CD4-positive, alpha-beta T cell (primary cell): ENCODE measurements around the gene PPIA. TPM values are rescaled to one million over a fixed set of nuclear protein-coding genes. Genes with fewer than 3 reads are reported as not detected.

ENCODE experiments used
- ATAC-seq: fragments of 200-7000 bp; cut with Tn5 transposase; one replicate; pipeline ENCODE4 v1.10.0; 2022; ENCODE audit warnings: mild to moderate bottlenecking; ENCODE audit not compliant: poor library complexity
- CTCF ChIA-PET: fragments of 350-600 bp; sonication (Branson Sonifier 250); formaldehyde crosslinking; loops from one replicate; lab custom pipeline; 2021; ENCODE audit warnings: antibody characterized with exemption, inconsistent platforms; lab: Charles Lee
- POLR2A ChIA-PET: fragments of 350-600 bp; sonication (Branson Sonifier 250); formaldehyde crosslinking; loops from one replicate; lab custom pipeline; 2021; ENCODE audit warnings: antibody characterized with exemption, inconsistent platforms; lab: Charles Lee
- DNase-seq, 14 experiments: peaks; one replicate each; pipeline ENCODE4 v3.0.0-alpha.2; 2013 to 2020; ENCODE audit warnings: mixed read lengths in 2 of 14
- H3K27ac ChIP-seq, 2 donors: one replicate each; pipeline versions ENCODE4 v1.5.1 to v1.7.0; 2013; ENCODE audit warnings: low read length in 2 of 2, low read depth in 1 of 2, mild to moderate bottlenecking in 1 of 2
- H3K27me3 ChIP-seq, 2 experiments: 1 replicate in 1 of 2; 2 replicates in 1 of 2; pipeline versions ENCODE4 v1.6.1 to v1.7.0; 2013; ENCODE audit warnings: low read length in 2 of 2, control low read depth in 1 of 2, mild to moderate bottlenecking in 1 of 2, moderate library complexity in 1 of 2; ENCODE audit not compliant: insufficient read depth in 2 of 2, control insufficient read depth in 1 of 2
- H3K36me3 ChIP-seq: one replicate; pipeline ENCODE4 v1.6.1; 2013; ENCODE audit warnings: low read length, control low read depth; ENCODE audit not compliant: insufficient read depth
- H3K4me1 ChIP-seq: one replicate; pipeline ENCODE4 v1.6.1; 2013; ENCODE audit warnings: low read length, control low read depth; ENCODE audit not compliant: insufficient read depth
- H3K4me3 ChIP-seq: one replicate; pipeline ENCODE4 v1.5.1; 2013; ENCODE audit warnings: mild to moderate bottlenecking, low read length, moderate library complexity
- H3K9me3 ChIP-seq, 2 experiments: 1 replicate in 1 of 2; 2 replicates in 1 of 2; pipeline versions ENCODE4 v1.6.1 to v1.7.0; 2013; ENCODE audit warnings: low read length in 2 of 2, mild to moderate bottlenecking in 2 of 2, control low read depth in 1 of 2, moderate library complexity in 1 of 2; ENCODE audit not compliant: control insufficient read depth in 1 of 2, insufficient read depth in 1 of 2
- H3K27ac Mint-ChIP-seq: one replicate; pipeline ENCODE4 v1.8.0; 2020; ENCODE audit warnings: mixed read lengths
- H3K27me3 Mint-ChIP-seq: one replicate; pipeline ENCODE4 v1.8.0; 2021; ENCODE audit warnings: mixed read lengths
- H3K36me3 Mint-ChIP-seq: one replicate; pipeline ENCODE4 v1.8.0; 2021; ENCODE audit warnings: low read depth, mixed read lengths
- H3K4me1 Mint-ChIP-seq: one replicate; pipeline ENCODE4 v1.8.0; 2021; ENCODE audit warnings: low read depth, mixed read lengths
- H3K4me3 Mint-ChIP-seq: one replicate; pipeline ENCODE4 v1.8.0; 2020; ENCODE audit warnings: mild to moderate bottlenecking, mixed read lengths
- H3K9me3 Mint-ChIP-seq: one replicate; pipeline ENCODE4 v1.8.0; 2020; ENCODE audit warnings: mixed read lengths
- intact Hi-C, 2 experiments: fragments of 100-400 bp; cut with DNase I in 1 of 2; cut with micrococcal nuclease in 1 of 2; formaldehyde crosslinking; loops; one replicate each; pipeline versions ENCODE4 v1.15.1 to v1.9.0; 2023 to 2025; cut with DNase I, micrococcal nuclease
- total RNA-seq, 174 experiments: library from RNA in 2 of 174; stranded (reverse) in 2 of 174; gene quantifications; one replicate each; pipeline ENCODE4 v1.2.3 and lab custom pipeline; 2021 to 2026
- TF ChIP-seq, protein P1 (sequence below): fragments of 200-600 bp; IDR thresholded peaks from one replicate; pipeline ENCODE4 v1.8.0; 2022; ENCODE audit warnings: antibody characterized with exemption, mild to moderate bottlenecking

The PPIA gene
- total RNA-seq, 2 experiments from 2014 or later: 410 to 423 TPM

DNA sequence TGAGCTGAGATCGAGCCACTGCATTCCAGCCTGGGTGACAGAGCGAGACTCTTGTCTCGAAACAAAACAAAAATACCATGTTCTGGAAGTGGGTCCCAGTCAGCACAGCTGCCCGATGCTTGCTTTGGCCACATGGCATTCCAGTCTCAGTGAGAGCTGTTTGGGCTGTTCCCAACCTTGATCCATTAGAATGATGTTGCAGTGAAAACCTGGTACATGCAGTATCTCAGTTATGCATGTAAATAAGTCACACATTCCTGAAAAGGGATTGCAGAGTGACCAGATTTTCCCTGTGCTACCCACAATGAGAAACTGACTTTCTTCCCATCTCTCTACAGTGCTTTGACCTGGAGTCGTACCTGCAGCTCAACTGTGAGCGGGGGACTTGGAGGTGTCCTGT, 32.4 kb upstream of the PPIA start:
- peaks cover 16% of the 10 kb centered on the region for H3K4me1 ChIP-seq
- CTCF ChIA-PET: no interaction called here
- intact Hi-C loops: no loop called here
- H3K27ac Mint-ChIP-seq: no peak overlapping the region
- no peak overlapping the region for H3K27ac ChIP-seq
- TF ChIP-seq, protein P1, sequence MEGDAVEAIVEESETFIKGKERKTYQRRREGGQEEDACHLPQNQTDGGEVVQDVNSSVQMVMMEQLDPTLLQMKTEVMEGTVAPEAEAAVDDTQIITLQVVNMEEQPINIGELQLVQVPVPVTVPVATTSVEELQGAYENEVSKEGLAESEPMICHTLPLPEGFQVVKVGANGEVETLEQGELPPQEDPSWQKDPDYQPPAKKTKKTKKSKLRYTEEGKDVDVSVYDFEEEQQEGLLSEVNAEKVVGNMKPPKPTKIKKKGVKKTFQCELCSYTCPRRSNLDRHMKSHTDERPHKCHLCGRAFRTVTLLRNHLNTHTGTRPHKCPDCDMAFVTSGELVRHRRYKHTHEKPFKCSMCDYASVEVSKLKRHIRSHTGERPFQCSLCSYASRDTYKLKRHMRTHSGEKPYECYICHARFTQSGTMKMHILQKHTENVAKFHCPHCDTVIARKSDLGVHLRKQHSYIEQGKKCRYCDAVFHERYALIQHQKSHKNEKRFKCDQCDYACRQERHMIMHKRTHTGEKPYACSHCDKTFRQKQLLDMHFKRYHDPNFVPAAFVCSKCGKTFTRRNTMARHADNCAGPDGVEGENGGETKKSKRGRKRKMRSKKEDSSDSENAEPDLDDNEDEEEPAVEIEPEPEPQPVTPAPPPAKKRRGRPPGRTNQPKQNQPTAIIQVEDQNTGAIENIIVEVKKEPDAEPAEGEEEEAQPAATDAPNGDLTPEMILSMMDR: no peak
- H3K27me3 ChIP-seq: no peaks in the 10 kb centered on the region
- H3K4me3 ChIP-seq: no peak overlapping the region
- peaks cover 22% of the 10 kb centered on the region for H3K4me1 Mint-ChIP-seq
- H3K9me3 ChIP-seq: no peaks in the 10 kb centered on the region
- no peak overlapping the region for H3K4me3 Mint-ChIP-seq
- H3K27me3 Mint-ChIP-seq: no peaks in the 10 kb centered on the region
- POLR2A ChIA-PET: no interaction called here
- H3K36me3 Mint-ChIP-seq: peaks cover 83% of the 10 kb centered on the region
- no peaks in the 10 kb centered on the region for H3K9me3 Mint-ChIP-seq
- DNase-seq: no peak
- no peak for ATAC-seq
- peaks cover 84% of the 10 kb centered on the region for H3K36me3 ChIP-seq

DNA sequence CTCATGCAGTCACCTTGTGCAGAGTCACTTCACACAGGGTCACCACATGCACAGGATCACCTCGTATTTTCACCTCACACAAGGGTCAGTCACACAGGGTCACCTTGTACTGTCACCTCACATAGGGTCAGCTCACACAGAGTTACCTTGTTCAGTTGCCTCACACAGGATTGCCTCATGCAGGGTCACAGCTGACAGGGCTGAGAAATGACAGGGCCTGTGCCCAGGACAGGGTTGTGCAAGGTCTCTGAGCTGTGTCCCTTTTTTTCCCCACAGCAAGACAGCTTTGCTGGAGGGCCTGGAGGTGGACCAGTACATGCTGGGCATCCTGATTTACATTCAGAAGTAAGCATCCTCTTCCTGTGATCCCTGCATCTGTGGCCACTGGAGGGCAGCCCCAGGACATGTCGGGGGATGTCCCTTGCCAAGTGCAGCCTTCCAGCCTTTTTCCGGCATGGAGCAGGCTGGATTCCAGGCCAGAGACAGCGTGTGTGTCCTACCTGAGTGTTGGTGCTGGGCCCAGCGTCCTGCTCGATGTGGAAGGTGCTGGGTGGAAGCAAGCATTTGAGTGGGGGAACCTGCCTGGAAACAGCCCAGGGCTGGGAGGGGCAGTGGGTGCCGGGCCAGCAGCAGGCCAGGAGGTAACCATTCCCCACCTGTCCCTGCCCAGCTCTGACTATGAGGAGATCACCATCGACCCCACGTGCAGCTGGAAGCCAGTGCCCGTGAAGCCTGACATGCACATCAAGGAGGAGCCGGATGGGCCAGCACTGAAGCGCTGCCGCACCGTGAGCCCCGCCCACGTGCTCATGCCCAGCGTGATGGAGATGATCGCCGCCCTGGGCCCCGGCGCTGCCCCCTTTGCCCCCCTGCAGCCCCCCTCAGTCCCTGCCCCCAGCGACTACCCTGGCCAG, 31.6 kb upstream of the PPIA start:
- DNase-seq: no peak
- peaks cover 30% of the 10 kb centered on the region for H3K4me1 Mint-ChIP-seq
- Histone ChIP-seq H3K36me3 (peaks cover 75% of the 10 kb centered on the region), H3K9me3 (no peaks in the 10 kb centered on the region), H3K4me1 (peaks cover 24% of the 10 kb centered on the region), H3K27ac (no peak overlapping the region), H3K27me3 (no peaks in the 10 kb centered on the region), H3K4me3 (no peak overlapping the region)
- peaks cover 74% of the 10 kb centered on the region for H3K36me3 Mint-ChIP-seq
- no peak overlapping the region for H3K4me3 Mint-ChIP-seq
- ChIA-PET CTCF (no interaction called here), POLR2A (no interaction called here)
- TF ChIP-seq, protein P1: no peak
- intact Hi-C loops: no loop called here
- H3K9me3 Mint-ChIP-seq: no peaks in the 10 kb centered on the region
- H3K27me3 Mint-ChIP-seq: no peaks in the 10 kb centered on the region
- H3K27ac Mint-ChIP-seq: no peak overlapping the region
- no peak for ATAC-seq

DNA sequence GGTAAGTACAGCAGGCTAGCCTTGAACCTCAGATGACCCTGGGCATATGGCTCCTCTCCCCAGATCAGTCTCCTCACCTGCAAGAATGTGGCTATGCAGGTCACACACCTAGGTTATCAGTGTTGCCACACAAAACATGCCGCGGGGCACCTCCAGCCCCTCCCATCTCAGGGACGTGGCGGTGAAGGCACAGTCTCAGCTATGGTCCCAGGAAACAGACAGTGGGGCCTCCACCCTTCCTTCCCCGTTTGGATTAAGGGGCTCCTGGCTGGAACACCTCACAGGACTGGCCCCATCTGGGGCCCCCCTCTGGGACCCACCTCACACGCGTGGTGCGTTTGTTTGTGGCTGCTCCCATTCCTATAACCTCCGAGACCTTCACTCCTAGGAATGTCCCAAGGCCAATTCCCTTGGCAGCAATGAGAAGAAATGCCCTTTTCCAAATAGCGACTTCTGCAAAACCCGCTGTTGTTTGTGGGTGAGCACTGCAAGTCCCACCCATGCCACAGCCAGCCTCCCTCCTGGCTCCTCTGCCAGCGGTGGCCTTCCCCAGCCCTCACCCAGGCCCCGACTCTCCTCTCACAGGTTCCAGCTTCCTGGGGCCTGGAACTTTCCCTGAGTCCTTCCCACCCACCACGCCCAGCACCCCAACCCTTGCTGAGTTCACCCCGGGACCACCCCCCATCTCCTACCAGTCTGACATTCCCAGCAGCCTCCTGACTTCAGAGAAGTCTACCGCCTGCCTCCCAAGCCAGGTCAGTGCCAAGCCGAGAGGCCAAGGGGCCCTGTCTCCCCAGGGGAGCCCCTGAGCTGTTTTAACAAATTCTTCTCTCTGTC, 30.7 kb upstream of the PPIA start:
- Mint-ChIP-seq H3K27ac (no peak overlapping the region), H3K36me3 (peaks cover 67% of the 10 kb centered on the region), H3K27me3 (no peaks in the 10 kb centered on the region), H3K4me3 (no peak overlapping the region), H3K9me3 (no peaks in the 10 kb centered on the region), H3K4me1 (peaks cover 35% of the 10 kb centered on the region)
- TF ChIP-seq, protein P1: no peak
- Histone ChIP-seq H3K36me3 (peaks cover 67% of the 10 kb centered on the region), H3K27me3 (no peaks in the 10 kb centered on the region), H3K9me3 (no peaks in the 10 kb centered on the region), H3K4me1 (peaks cover 33% of the 10 kb centered on the region), H3K4me3 (no peak overlapping the region), H3K27ac (no peak overlapping the region)
- ChIA-PET CTCF (no interaction called here), POLR2A (no interaction called here)
- no peak for ATAC-seq
- intact Hi-C loops: no loop called here
- DNase-seq: no peak
